H1 (cell line): ENCODE data around the gene SYNJ1. TPM values are rescaled to one million over a fixed set of nuclear protein-coding genes. Genes with fewer than 3 reads are reported as not detected.

Experiments
- CTCF ChIA-PET: fragments of 300-600 bp; sonication (Branson Sonifier 250); formaldehyde crosslinking; loops from one replicate; lab custom pipeline; 2021; ENCODE audit not compliant: partially characterized antibody; lab: Charles Lee
- POLR2A ChIA-PET: fragments of 300-600 bp; sonication (Branson Sonifier 250); formaldehyde crosslinking; loops from one replicate; lab custom pipeline; 2021; ENCODE audit warnings: inconsistent platforms; ENCODE audit not compliant: partially characterized antibody; lab: Charles Lee
- DNase-seq, 2 experiments: peaks; one replicate each; pipeline versions ENCODE4 v3.0.0 to v3.0.0-alpha.2; 2010 to 2022; ENCODE audit warnings: low spot score in 2 of 2, low read depth in 1 of 2, mixed read lengths in 1 of 2
- FAIRE-seq: peaks from 2 replicates; lab custom pipeline; 2011; peaks lifted over from hg19 to GRCh38; lab: Jason Lieb, UNC
- H2AFZ ChIP-seq: 2 replicates; pipeline ENCODE4 v1.8.1; 2012; ENCODE audit warnings: low read length, inconsistent platforms
- H2AK5ac ChIP-seq: 2 replicates; pipeline ENCODE4 v1.6.1; 2013; ENCODE audit warnings: low read depth, low read length
- H2BK120ac ChIP-seq: replicated peaks from 2 replicates; pipeline ENCODE3; 2013; ENCODE audit warnings: low read depth, low read length, inconsistent platforms
- H2BK12ac ChIP-seq: 2 replicates; pipeline ENCODE4 v1.6.1; 2013; ENCODE audit warnings: low read depth, low read length
- H2BK15ac ChIP-seq: 2 replicates; pipeline ENCODE4 v1.6.1; 2013; ENCODE audit warnings: low read length
- H2BK20ac ChIP-seq: 2 replicates; pipeline ENCODE4 v1.6.1; 2013; ENCODE audit warnings: low read length
- H2BK5ac ChIP-seq: 2 replicates; pipeline ENCODE4 v1.6.1; 2013; ENCODE audit warnings: low read depth, low read length
- H3K14ac ChIP-seq: 2 replicates; pipeline ENCODE4 v1.6.1; 2013; ENCODE audit warnings: inconsistent platforms; ENCODE audit not compliant: insufficient read length
- H3K18ac ChIP-seq: 2 replicates; pipeline ENCODE4 v1.6.1; 2013; ENCODE audit warnings: low read length; ENCODE audit errors: extremely low read depth
- H3K23ac ChIP-seq: 2 replicates; pipeline ENCODE4 v1.6.1; 2013; ENCODE audit warnings: inconsistent platforms; ENCODE audit not compliant: insufficient read length
- H3K23me2 ChIP-seq: 2 replicates; pipeline ENCODE4 v1.6.1; 2013; ENCODE audit warnings: low read depth, low read length
- H3K27ac ChIP-seq: 2 replicates; pipeline ENCODE4 v1.6.1; 2011; ENCODE audit warnings: low read depth, low read length, inconsistent platforms
- H3K27me3 ChIP-seq, 4 experiments: replicated peaks in 1 of 4; 1 replicate in 1 of 4; 2 replicates in 3 of 4; pipeline versions ENCODE4 v1.6.1 to v1.8.1; 2011 to 2013; ENCODE audit warnings: low read length in 3 of 4, mild to moderate bottlenecking in 3 of 4, inconsistent platforms in 2 of 4, mixed read lengths in 2 of 4, moderate library complexity in 1 of 4; ENCODE audit not compliant: control insufficient read depth in 3 of 4, insufficient read depth in 3 of 4; ENCODE audit errors: extremely low read depth in 1 of 4
- H3K36me3 ChIP-seq, 4 experiments: 2 replicates each; pipeline versions ENCODE4 v1.6.1 to v1.8.1; 2011 to 2013; ENCODE audit warnings: mild to moderate bottlenecking in 4 of 4, low read length in 3 of 4, moderate library complexity in 2 of 4, control low read depth in 1 of 4, inconsistent platforms in 1 of 4; ENCODE audit not compliant: insufficient read depth in 4 of 4, control insufficient read depth in 2 of 4
- H3K4ac ChIP-seq: replicated peaks from 2 replicates; pipeline ENCODE3; 2013; ENCODE audit warnings: low read length, low read depth, mixed read lengths, inconsistent platforms; ENCODE audit not compliant: insufficient read length
- H3K4me1 ChIP-seq, 4 experiments: replicated peaks in 1 of 4; 1 replicate in 1 of 4; 2 replicates in 3 of 4; pipeline versions ENCODE4 v1.6.1 to v1.8.1; 2011 to 2013; ENCODE audit warnings: low read length in 3 of 4, inconsistent platforms in 2 of 4, mixed read lengths in 1 of 4; ENCODE audit not compliant: insufficient read depth in 4 of 4, control insufficient read depth in 3 of 4
- H3K4me2 ChIP-seq, 2 experiments: 2 replicates each; pipeline versions ENCODE4 v1.6.1 to v1.8.1; 2011 to 2013; ENCODE audit warnings: low read depth in 2 of 2, low read length in 2 of 2, control low read depth in 1 of 2, inconsistent platforms in 1 of 2, mild to moderate bottlenecking in 1 of 2; ENCODE audit not compliant: insufficient read depth in 1 of 2
- H3K4me3 ChIP-seq, 4 experiments: fragments of 200-600, 300-600 bp in 1 of 4; sonication (generic), shearing (Covaris generic), sonication (Bioruptor Twin) in 1 of 4; 2 replicates each; pipeline versions ENCODE4 v1.5.1 to v1.8.1; 2011 to 2016; ENCODE audit warnings: low read length in 4 of 4, low read depth in 3 of 4, control low read depth in 2 of 4, inconsistent platforms in 2 of 4, mild to moderate bottlenecking in 2 of 4, mixed read lengths in 1 of 4, moderate library complexity in 1 of 4; ENCODE audit not compliant: insufficient read depth in 2 of 4; ENCODE audit errors: extremely low read depth in 1 of 4
- H3K56ac ChIP-seq: replicated peaks from 2 replicates; pipeline ENCODE3; 2013; ENCODE audit warnings: low read depth, mild to moderate bottlenecking, mixed read lengths, low read length, inconsistent platforms; ENCODE audit not compliant: insufficient read length
- H3K79me1 ChIP-seq: 2 replicates; pipeline ENCODE4 v1.6.1; 2013; ENCODE audit warnings: low read depth, low read length, control low read depth
- H3K79me2 ChIP-seq, 2 experiments: 2 replicates each; pipeline versions ENCODE4 v1.6.1 to v1.8.1; 2012 to 2013; ENCODE audit warnings: low read length in 2 of 2, mild to moderate bottlenecking in 2 of 2, inconsistent platforms in 1 of 2; ENCODE audit not compliant: insufficient read depth in 2 of 2, control insufficient read depth in 1 of 2
- H3K9ac ChIP-seq, 4 experiments: replicated peaks in 1 of 4; 1 replicate in 1 of 4; 2 replicates in 3 of 4; pipeline versions ENCODE4 v1.6.1 to v1.8.1; 2011 to 2013; ENCODE audit warnings: low read depth in 3 of 4, low read length in 3 of 4, control low read depth in 2 of 4, mild to moderate bottlenecking in 2 of 4, moderate library complexity in 2 of 4, inconsistent platforms in 1 of 4; ENCODE audit errors: extremely low read depth in 1 of 4
- H3K9me3 ChIP-seq, 2 experiments: 2 replicates each; pipeline versions ENCODE4 v1.6.1 to v1.8.1; 2012 to 2013; ENCODE audit warnings: mild to moderate bottlenecking in 2 of 2, moderate library complexity in 2 of 2, control low read depth in 1 of 2, inconsistent platforms in 1 of 2, low read depth in 1 of 2, low read length in 1 of 2, mixed read lengths in 1 of 2; ENCODE audit not compliant: insufficient read depth in 2 of 2
- H4K20me1 ChIP-seq, 2 experiments: replicated peaks in 1 of 2; 2 replicates each; pipeline versions ENCODE3 to v1.8.1; 2011 to 2013; ENCODE audit warnings: inconsistent platforms in 2 of 2, low read length in 2 of 2, mild to moderate bottlenecking in 1 of 2; ENCODE audit not compliant: insufficient read depth in 2 of 2, control insufficient read depth in 1 of 2
- H4K5ac ChIP-seq: 2 replicates; pipeline ENCODE4 v1.6.1; 2013; ENCODE audit warnings: low read length, low read depth, mixed read lengths, inconsistent platforms; ENCODE audit not compliant: insufficient read length
- H4K8ac ChIP-seq: 2 replicates; pipeline ENCODE4 v1.8.0; 2013; ENCODE audit warnings: mild to moderate bottlenecking, moderate library complexity, low read length, inconsistent platforms; ENCODE audit not compliant: insufficient read depth; ENCODE audit errors: extremely low read depth
- H4K91ac ChIP-seq: replicated peaks from 2 replicates; pipeline ENCODE3; 2013; ENCODE audit warnings: low read length, mixed read lengths, inconsistent platforms; ENCODE audit not compliant: insufficient read length
- CEBPB ChIP-seq: IDR thresholded peaks from 2 replicates; pipeline ENCODE4 v1.6.1; 2012; ENCODE audit warnings: low read depth, low read length
- FOSL1 ChIP-seq: IDR thresholded peaks from 2 replicates; pipeline ENCODE4 v1.6.1; 2011; ENCODE audit warnings: mild to moderate bottlenecking, low read depth, low read length, moderate library complexity; ENCODE audit not compliant: insufficient read depth
- HDAC6 ChIP-seq: IDR thresholded peaks from one replicate; pipeline ENCODE4 v1.7.1; 2012; ENCODE audit warnings: low read depth, mild to moderate bottlenecking, inconsistent platforms, low read length, moderate library complexity
- JUN ChIP-seq: IDR thresholded peaks from 2 replicates; pipeline ENCODE4 v1.6.1; 2011; ENCODE audit warnings: low read depth, mild to moderate bottlenecking, improper control_type of control experiment, low read length
- NRF1 ChIP-seq: IDR thresholded peaks from 2 replicates; pipeline ENCODE4 v1.6.1; 2011; ENCODE audit warnings: mild to moderate bottlenecking, low read depth, low read length, improper control_type of control experiment
- RXRA ChIP-seq: IDR thresholded peaks from 2 replicates; pipeline ENCODE4 v1.6.1; 2011; ENCODE audit warnings: low read depth, mild to moderate bottlenecking, low read length, moderate library complexity; ENCODE audit not compliant: insufficient read depth
- WGBS, 2 experiments: shearing (Covaris generic) in 1 of 2; methylation state at CpG; one replicate each; pipeline versions ENCODE4 v1.1.6 to v1.1.7; 2013 to 2015; ENCODE audit warnings: low lambda C conversion rate in 2 of 2, mixed read lengths in 2 of 2, inconsistent platforms in 1 of 2, low coverage in 1 of 2, missing lambda C conversion rate in 1 of 2; ENCODE audit not compliant: insufficient replicate concordance in 2 of 2, insufficient coverage in 1 of 2, insufficient read length in 1 of 2; ENCODE audit errors: extremely low coverage in 1 of 2, missing lambda C conversion rate in 1 of 2; 5-methylcytosine and 5-hydroxymethylcytosine counted together
- polyA plus RNA-seq, 7 experiments: library from polyadenylated mRNA; depleted of rRNA in 3 of 7; stranded (reverse) in 5 of 7; unstranded in 2 of 7; fragments of >200 nt in 5 of 7; fragments of 200-250 nt in 2 of 7; gene quantifications; 1 replicate in 5 of 7; 2 replicates in 1 of 7; 4 replicates in 1 of 7; pipeline versions ENCODE4 v1.2.1 to v1.2.3, GENCODE V29; 2011 to 2013; ENCODE audit warnings: missing spikeins in 2 of 7, mixed read lengths in 2 of 7
- total RNA-seq: library from RNA; stranded (reverse); fragmentation: NEBNext Ultra II Directional; extraction: Animal tissue kit (Norgen Biotek cat#: 25700); gene quantifications from 2 replicates; pipeline ENCODE4 v1.2.1, GENCODE V29; 2021
- TF ChIP-seq, protein P1 (sequence below): IDR thresholded peaks from 2 replicates; pipeline ENCODE4 v1.6.1; 2011; ENCODE audit warnings: low read depth, mild to moderate bottlenecking, low read length; ENCODE audit not compliant: insufficient read depth
- TF ChIP-seq, protein P2 (sequence below): IDR thresholded peaks from 2 replicates; pipeline ENCODE4 v1.6.1; 2011; ENCODE audit warnings: low read length, improper control_type of control experiment
- TF ChIP-seq, protein P3 (sequence below), 3 experiments: IDR thresholded peaks; 1 replicate in 2 of 3; 2 replicates in 1 of 3; pipeline versions ENCODE4 v1.5.1 to v1.6.1; 2011; ENCODE audit warnings: low read length in 3 of 3, mild to moderate bottlenecking in 3 of 3, inconsistent platforms in 2 of 3, low read depth in 1 of 3, moderate library complexity in 1 of 3; ENCODE audit not compliant: insufficient read depth in 1 of 3; ENCODE audit errors: control extremely low read depth in 1 of 3

The SYNJ1 gene
- total and polyA plus RNA-seq, 2 of the 8 experiments (the other 6 are each of a cell fraction or from before 2014, with no cell fraction given): 1.3 to 4.3 TPM

DNA sequence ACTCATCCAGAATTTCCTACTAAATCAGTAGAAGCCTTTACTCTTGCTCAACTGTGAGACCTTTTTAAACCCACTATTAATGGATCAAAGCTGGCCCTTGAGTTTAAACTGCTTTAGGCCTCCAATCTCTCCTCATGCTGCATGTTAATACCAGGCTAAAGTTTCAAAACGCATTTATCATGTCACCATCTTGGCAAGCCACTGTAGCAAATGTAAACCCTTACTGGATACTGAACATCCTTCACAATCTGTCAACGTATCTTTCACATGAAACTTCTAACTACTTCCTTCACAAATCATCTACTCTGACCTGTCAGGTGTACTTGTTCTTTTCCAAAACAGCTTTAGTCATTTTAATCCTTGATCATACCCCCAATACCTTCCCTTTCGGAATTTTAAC, 40.7 kb upstream of the SYNJ1 start:
- Histone ChIP-seq H3K4ac (no peak overlapping the region), H3K23me2 (peaks cover 5% of the 10 kb centered on the region), H3K4me1 (no peaks in the 10 kb centered on the region; a peak in 3 of 7 replicates), H2BK15ac (no peak overlapping the region), H3K36me3 (peaks cover 3 to 52% (median 22%) of the 10 kb centered on the region in 4 experiments; a peak in 7 of 8 replicates), H2BK120ac (no peak overlapping the region), H3K4me3 (peak overlapping the region in 1 of 4 experiments; percentile 99; a peak in 1 of 8 replicates), H4K5ac (no peak overlapping the region), H2BK12ac (no peak overlapping the region), H4K8ac (no peak overlapping the region), H2AFZ (no peak overlapping the region), H3K56ac (no peak overlapping the region), H2BK5ac (no peak overlapping the region), H3K23ac (no peak overlapping the region), H2AK5ac (no peak overlapping the region), H3K9ac (no peak overlapping the region), H4K91ac (no peak overlapping the region), H3K79me1 (peaks cover 3% of the 10 kb centered on the region; the same call in 1 of the 2 replicates), H3K18ac (no peak overlapping the region), H3K27me3 (no peaks in the 10 kb centered on the region), H3K4me2 (no peak overlapping the region; a peak in 1 of 4 replicates), H3K27ac (no peak overlapping the region), H2BK20ac (no peak overlapping the region), H3K79me2 (peaks cover 33 to 68% of the 10 kb centered on the region in 2 experiments), H3K14ac (no peak overlapping the region), H4K20me1 (peaks cover 12 to 17% of the 10 kb centered on the region in 2 experiments), H3K9me3 (no peaks in the 10 kb centered on the region)
- FAIRE-seq (no peak), DNase-seq (no peak)
- WGBS, 2 experiments: 90% methylated on average over 3 of the region's 3 CpGs; no CpG with 5 or more reads in 1 of the 2 experiments
- CTCF ChIA-PET: no interaction called here
- POLR2A ChIA-PET: no interaction called here
- no peak for TF ChIP-seq HDAC6
- TF ChIP-seq, protein P1, sequence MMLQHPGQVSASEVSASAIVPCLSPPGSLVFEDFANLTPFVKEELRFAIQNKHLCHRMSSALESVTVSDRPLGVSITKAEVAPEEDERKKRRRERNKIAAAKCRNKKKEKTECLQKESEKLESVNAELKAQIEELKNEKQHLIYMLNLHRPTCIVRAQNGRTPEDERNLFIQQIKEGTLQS: no peak
- no peak for TF ChIP-seq NRF1
- TF ChIP-seq CEBPB: no peak
- no peak for TF ChIP-seq RXRA
- TF ChIP-seq, protein P2, sequence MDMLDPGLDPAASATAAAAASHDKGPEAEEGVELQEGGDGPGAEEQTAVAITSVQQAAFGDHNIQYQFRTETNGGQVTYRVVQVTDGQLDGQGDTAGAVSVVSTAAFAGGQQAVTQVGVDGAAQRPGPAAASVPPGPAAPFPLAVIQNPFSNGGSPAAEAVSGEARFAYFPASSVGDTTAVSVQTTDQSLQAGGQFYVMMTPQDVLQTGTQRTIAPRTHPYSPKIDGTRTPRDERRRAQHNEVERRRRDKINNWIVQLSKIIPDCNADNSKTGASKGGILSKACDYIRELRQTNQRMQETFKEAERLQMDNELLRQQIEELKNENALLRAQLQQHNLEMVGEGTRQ: no peak
- TF ChIP-seq, protein P3, sequence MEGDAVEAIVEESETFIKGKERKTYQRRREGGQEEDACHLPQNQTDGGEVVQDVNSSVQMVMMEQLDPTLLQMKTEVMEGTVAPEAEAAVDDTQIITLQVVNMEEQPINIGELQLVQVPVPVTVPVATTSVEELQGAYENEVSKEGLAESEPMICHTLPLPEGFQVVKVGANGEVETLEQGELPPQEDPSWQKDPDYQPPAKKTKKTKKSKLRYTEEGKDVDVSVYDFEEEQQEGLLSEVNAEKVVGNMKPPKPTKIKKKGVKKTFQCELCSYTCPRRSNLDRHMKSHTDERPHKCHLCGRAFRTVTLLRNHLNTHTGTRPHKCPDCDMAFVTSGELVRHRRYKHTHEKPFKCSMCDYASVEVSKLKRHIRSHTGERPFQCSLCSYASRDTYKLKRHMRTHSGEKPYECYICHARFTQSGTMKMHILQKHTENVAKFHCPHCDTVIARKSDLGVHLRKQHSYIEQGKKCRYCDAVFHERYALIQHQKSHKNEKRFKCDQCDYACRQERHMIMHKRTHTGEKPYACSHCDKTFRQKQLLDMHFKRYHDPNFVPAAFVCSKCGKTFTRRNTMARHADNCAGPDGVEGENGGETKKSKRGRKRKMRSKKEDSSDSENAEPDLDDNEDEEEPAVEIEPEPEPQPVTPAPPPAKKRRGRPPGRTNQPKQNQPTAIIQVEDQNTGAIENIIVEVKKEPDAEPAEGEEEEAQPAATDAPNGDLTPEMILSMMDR (IDR thresholded peaks at IDR 0.05; ENCODE audit: control extremely low read depth in 1 of 3, insufficient read depth in 1 of 3, low read depth in 1 of 3, low read length in 3 of 3): no peak
- no peak for TF ChIP-seq FOSL1
- no peak for TF ChIP-seq JUN
